Germinal center (tissue), 1 donor: ENCODE data around the gene TDRD10.
A peak's percentile ranks its signal among the peaks of the same experiment; 100 is the strongest.
"Not testable (repeated sequence)": the region's sequence is repeated elsewhere in the genome, so short reads cannot be mapped to it uniquely, and the experiment has no call there.

Experiments used
- DNase-seq: peaks from one replicate; pipeline ENCODE4 v3.0.0; 2012; ENCODE audit warnings: mixed read lengths, low spot score

TDRD10 gene

GRCh38 chr1:154479764-154480421, 22.1 kb upstream of the TDRD10 start:
- DNase-seq: peak; percentile 79

- no peak for DNase-seq
Measured at GRCh38 chr1:154481053-154481452, 21.0 kb upstream of the TDRD10 start.

GRCh38 chr1:154483941-154484803, 17.8 kb upstream of the TDRD10 start:
- no peak for DNase-seq

- no peak for DNase-seq
Measured at GRCh38 chr1:154485106-154485505, 16.9 kb upstream of the TDRD10 start.

GRCh38 chr1:154485910-154486496, 16.0 kb upstream of the TDRD10 start:
- DNase-seq: no peak

- DNase-seq: not testable (repeated sequence)
Measured at GRCh38 chr1:154486756-154487155, 15.3 kb upstream of the TDRD10 start.

- no peak for DNase-seq
Measured at GRCh38 chr1:154488922-154489321, 13.1 kb upstream of the TDRD10 start.

GRCh38 chr1:154489695-154490274, 12.2 kb upstream of the TDRD10 start:
- no peak for DNase-seq

GRCh38 chr1:154490317-154490716, 11.7 kb upstream of the TDRD10 start:
- no peak for DNase-seq

GRCh38 chr1:154492115-154492514, 9.9 kb upstream of the TDRD10 start:
- no peak for DNase-seq

GRCh38 chr1:154493276-154493675, 8.7 kb upstream of the TDRD10 start:
- peak; percentile 57 for DNase-seq

- no peak for DNase-seq
Measured at GRCh38 chr1:154495496-154496273, 6.3 kb upstream of the TDRD10 start.

GRCh38 chr1:154496383-154496782, 5.6 kb upstream of the TDRD10 start:
- no peak for DNase-seq

- peak; percentile 62 for DNase-seq
Measured at GRCh38 chr1:154497026-154497806, 4.8 kb upstream of the TDRD10 start.

- DNase-seq: no peak
Measured at GRCh38 chr1:154499446-154499845, 2.6 kb upstream of the TDRD10 start.

GRCh38 chr1:154500533-154500932, 1.5 kb upstream of the TDRD10 start:
- no peak for DNase-seq

GRCh38 chr1:154501423-154502065, 475 bp upstream of the TDRD10 start:
- no peak for DNase-seq

- DNase-seq: no peak
Measured at GRCh38 chr1:154502744-154503115, 711 bp downstream of the TDRD10 start.

GRCh38 chr1:154503898-154504297, 1.9 kb downstream of the TDRD10 start:
- DNase-seq: no peak

GRCh38 chr1:154512760-154513159, 10.7 kb downstream of the TDRD10 start:
- DNase-seq: no peak
